GM12801 (cell line): ENCODE data around the gene CYP27C1.

Source experiments
- TF ChIP-seq, protein P1 (sequence below): IDR thresholded peaks from one replicate; pipeline ENCODE4 v1.5.1; 2011; ENCODE audit warnings: control low read depth; ENCODE audit not compliant: insufficient read length; ENCODE audit errors: extremely low read depth

Gene CYP27C1, protein sequence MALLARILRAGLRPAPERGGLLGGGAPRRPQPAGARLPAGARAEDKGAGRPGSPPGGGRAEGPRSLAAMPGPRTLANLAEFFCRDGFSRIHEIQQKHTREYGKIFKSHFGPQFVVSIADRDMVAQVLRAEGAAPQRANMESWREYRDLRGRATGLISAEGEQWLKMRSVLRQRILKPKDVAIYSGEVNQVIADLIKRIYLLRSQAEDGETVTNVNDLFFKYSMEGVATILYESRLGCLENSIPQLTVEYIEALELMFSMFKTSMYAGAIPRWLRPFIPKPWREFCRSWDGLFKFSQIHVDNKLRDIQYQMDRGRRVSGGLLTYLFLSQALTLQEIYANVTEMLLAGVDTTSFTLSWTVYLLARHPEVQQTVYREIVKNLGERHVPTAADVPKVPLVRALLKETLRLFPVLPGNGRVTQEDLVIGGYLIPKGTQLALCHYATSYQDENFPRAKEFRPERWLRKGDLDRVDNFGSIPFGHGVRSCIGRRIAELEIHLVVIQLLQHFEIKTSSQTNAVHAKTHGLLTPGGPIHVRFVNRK

DNA sequence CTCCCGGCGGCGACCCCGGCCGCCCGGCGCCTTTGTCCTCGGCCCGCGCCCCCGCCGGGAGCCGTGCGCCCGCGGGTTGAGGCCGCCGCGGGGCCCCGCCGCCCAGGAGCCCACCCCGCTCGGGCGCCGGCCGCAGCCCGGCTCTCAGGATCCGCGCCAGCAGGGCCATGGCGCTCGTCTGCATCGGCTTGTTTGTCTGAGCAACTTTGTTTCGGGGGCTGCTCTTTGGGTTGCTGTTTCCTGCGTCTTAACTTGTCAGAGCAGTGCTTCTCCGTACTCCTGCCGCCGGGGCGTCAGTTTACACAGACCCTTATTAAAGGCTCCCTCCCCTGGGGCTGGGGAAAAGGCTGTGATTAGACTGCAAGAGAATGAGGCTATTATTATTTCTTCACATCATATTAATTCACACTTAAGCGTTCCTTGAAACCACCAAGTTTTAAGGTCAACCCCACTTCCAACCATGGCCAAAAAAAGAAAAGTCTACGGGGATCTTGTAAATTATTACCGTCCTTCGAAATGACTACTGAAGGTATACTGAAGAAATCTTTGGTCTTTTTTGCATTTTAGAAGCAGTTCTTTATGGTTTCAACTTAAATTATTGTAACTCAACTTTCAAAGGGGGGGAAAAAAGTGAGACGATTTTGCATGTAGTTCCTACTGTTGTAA is at the start of gene CYP27C1:
CYP27C1 (minus strand) TSS at position 198 of the 666 bp plus-strand sequence; CDS start at position 169, 29 bp downstream.
- TF ChIP-seq, protein P1, sequence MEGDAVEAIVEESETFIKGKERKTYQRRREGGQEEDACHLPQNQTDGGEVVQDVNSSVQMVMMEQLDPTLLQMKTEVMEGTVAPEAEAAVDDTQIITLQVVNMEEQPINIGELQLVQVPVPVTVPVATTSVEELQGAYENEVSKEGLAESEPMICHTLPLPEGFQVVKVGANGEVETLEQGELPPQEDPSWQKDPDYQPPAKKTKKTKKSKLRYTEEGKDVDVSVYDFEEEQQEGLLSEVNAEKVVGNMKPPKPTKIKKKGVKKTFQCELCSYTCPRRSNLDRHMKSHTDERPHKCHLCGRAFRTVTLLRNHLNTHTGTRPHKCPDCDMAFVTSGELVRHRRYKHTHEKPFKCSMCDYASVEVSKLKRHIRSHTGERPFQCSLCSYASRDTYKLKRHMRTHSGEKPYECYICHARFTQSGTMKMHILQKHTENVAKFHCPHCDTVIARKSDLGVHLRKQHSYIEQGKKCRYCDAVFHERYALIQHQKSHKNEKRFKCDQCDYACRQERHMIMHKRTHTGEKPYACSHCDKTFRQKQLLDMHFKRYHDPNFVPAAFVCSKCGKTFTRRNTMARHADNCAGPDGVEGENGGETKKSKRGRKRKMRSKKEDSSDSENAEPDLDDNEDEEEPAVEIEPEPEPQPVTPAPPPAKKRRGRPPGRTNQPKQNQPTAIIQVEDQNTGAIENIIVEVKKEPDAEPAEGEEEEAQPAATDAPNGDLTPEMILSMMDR, result no peak

DNA sequence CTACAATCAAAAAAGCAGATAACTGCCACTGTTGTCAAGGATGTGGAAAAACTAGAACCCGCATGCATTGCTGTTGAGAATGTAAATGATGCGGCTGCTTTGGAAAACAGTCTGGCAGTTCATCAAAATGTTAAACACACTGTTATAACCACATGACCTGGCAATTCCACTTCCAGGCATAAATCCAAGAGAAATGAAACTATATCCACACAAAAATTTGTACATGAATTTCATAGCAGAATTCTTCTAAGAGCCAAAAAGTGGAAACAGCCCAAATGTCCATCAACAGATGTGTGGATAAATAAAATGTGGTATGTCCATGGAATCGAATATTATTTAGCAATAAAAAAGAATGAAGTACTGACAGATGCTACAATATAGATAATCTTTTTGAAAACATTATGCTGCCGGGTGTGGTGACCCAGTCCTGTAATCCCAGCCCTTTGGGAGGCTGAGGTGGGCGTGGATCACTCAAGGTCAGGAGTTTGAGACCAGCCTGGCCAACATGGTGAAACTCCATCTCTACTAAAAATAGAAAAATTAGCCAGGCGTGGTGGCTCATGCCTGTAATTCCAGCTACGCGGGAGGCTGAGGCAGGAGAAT is 41.8 kb upstream of the CYP27C1 start:
- TF ChIP-seq, protein P1, result no peak

DNA sequence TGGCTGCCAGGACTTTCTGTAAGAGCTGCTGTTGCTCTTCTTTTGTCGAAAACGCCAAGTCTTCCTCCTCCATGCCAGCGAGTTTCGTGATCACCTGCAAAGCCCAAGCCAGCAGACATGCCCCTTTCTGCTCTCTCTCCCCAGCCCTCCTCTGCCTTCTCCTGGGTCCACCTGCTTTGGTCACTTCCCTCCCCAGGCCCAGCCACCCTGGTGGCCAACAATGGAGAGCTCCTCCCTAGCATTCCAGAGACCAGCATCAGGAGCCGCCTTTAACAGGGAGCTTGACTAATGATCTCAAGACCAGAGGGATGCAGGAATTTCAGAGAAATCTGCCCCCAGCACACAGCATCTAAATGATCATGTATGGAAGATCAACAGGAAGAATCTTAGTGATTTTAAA is 39.3 kb upstream of the CYP27C1 start:
- TF ChIP-seq, protein P1, result no peak

DNA sequence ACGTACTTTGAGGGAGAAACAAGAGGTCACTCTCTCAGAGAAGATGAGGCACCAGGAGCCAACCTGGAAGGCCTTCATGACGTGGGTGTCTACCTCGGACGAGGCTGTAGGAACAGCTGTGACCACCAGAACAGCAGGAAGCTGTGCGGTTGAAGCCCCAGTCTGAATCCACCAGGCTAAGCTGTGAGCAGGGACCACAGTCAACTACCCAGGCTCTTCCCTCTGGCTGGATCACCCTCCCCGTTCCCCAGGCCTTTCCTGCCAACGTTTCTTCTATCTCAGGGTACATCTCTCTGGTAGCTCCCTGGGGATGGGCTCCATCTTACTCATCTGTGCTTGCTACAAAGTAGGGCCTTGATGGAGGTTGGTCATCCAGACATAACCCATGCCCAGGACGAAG is 36.8 kb upstream of the CYP27C1 start:
- TF ChIP-seq, protein P1, result no peak

DNA sequence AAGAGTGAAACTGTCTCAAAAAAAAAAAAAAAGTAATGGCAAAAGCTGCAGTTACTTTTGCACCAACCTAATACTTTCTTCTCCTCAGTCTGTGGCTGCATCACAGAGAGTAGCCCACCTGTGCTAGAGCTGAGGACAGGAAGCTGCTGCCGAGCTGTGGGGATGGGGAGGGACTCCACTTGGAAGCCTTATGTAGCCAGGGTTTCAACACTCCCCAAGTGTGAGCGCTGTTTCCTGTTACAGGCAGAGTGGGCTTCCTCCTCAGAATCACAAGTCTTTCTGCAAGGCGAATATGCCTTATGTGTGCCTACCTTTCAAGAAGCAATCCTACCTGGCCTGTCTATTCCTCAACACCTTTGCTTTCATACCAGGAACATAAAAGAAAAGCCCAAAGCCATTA is 36.3 kb upstream of the CYP27C1 start:
- TF ChIP-seq, protein P1, result no peak

DNA sequence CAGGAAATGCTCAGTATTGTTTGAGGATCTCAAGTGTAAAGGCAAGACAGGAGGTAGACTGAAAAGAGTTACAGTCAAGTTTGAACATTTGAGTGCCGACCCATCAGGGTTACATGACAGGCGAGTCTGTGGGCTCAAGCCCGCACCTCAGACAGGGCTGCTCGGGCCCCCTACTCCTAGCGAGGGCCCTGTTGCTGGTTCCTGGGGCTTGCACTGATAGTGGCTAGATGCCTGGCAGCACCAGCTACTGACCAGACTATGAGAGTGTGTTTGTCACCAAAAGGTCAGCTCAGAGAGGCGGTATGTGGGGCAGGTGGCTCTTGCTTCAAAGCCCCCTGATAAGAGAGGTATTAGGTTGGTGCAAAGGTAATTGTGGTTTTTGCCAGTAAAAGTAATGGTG is 35.6 kb upstream of the CYP27C1 start:
- TF ChIP-seq, protein P1, result no peak

DNA sequence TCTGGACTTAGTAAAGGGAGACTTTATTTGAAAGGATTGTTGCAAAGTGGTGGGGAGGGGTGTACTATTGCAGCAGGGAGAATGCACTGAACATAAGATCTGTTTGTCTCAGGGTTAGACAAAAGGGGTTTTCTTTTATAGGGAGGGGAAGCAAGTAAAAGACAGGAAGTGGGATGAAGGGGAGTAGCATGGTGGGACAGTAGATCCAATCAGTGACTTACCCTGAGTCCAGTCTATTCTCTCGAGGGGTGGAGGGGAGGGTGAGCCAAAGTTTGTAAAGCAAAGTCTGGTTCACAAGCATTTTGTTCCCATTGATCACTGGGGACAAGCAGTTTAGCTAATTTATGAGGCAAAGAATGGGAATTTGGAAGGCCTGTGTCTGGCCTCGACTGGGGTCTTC is 35.0 kb upstream of the CYP27C1 start:
- TF ChIP-seq, protein P1, result no peak
